A549 (cell line): ENCODE data around the gene OTOG. TPM values are rescaled to one million over a fixed set of nuclear protein-coding genes. Genes with fewer than 3 reads are reported as not detected.
A peak's percentile ranks its signal among the peaks of the same experiment; 100 is the strongest.

Experiments used
- ATAC-seq, 2 experiments: fragments of 200-7000 bp in 1 of 2; fragments of >200 bp in 1 of 2; cut with Nextera tagmentation in 1 of 2; cut with Tn5 transposase in 1 of 2; 3 replicates each; pipeline versions ENCODE4 v1.8.0 to v1.9.1; 2018 to 2020; ENCODE audit warnings: mild to moderate bottlenecking in 1 of 2, moderate library complexity in 1 of 2
- CTCF ChIA-PET: fragments of 300-600 bp; sonication (Branson Sonifier 250); formaldehyde crosslinking; extraction: SDS; loops from one replicate; lab custom pipeline; 2021; ENCODE audit warnings: antibody characterized with exemption, inconsistent platforms; lab: Yijun Ruan, JAX
- POLR2A ChIA-PET: fragments of 350-600 bp; formaldehyde crosslinking; extraction: SDS; loops from one replicate; lab custom pipeline; 2021; ENCODE audit warnings: antibody characterized with exemption, inconsistent platforms; lab: Yijun Ruan, JAX
- DNase-seq, 2 experiments: peaks; one replicate each; pipeline versions ENCODE4 v3.0.0 to v3.0.0-alpha.2; 2011 to 2016; ENCODE audit warnings: low read depth in 1 of 2, low spot score in 1 of 2
- FAIRE-seq: peaks from 2 replicates; lab custom pipeline; 2011; peaks lifted over from hg19 to GRCh38; lab: Jason Lieb, UNC
- H3K27ac ChIP-seq, 2 experiments: fragments of >200 bp; sonication (Bioruptor Twin); formaldehyde crosslinking; 3 replicates each; pipeline ENCODE4 v1.5.1; 2016 to 2017
- H3K4me1 ChIP-seq: fragments of >200 bp; sonication (Bioruptor Twin); formaldehyde crosslinking; 3 replicates; pipeline ENCODE4 v1.6.1; 2016
- H3K4me2 ChIP-seq: fragments of >200 bp; sonication (Bioruptor Twin); formaldehyde crosslinking; 3 replicates; pipeline ENCODE4 v1.6.1; 2016
- H3K4me3 ChIP-seq: fragments of >200 bp; sonication (Bioruptor Twin); formaldehyde crosslinking; 3 replicates; pipeline ENCODE4 v1.5.1; 2016
- H3K9me3 ChIP-seq: fragments of >200 bp; sonication (Bioruptor Twin); formaldehyde crosslinking; 3 replicates; pipeline ENCODE4 v1.6.1; 2016
- CBX8 ChIP-seq: fragments of 200-600 bp; sonication (generic); IDR thresholded peaks from 2 replicates; pipeline ENCODE4 v1.6.1; 2016
- CHD2 ChIP-seq: fragments of 150-350 bp; IDR thresholded peaks from 2 replicates; pipeline ENCODE4 v1.6.1; 2014; ENCODE audit warnings: low read length; ENCODE audit not compliant: partially characterized antibody
- E2F6 ChIP-seq: IDR thresholded peaks from 2 replicates; pipeline ENCODE4 v1.6.1; 2012; ENCODE audit warnings: low read depth, borderline replicate concordance
- EHF ChIP-seq: fragments of 250-450 bp; sonication (Bioruptor Pico); IDR thresholded peaks from 2 replicates; pipeline ENCODE4 v1.5.0; 2020; ENCODE audit warnings: mild to moderate bottlenecking
- FOSL2 ChIP-seq, 2 experiments: fragments of 450-650 bp in 1 of 2; fragments of >200 bp in 1 of 2; sonication (Bioruptor Twin) in 1 of 2; formaldehyde crosslinking; IDR thresholded peaks; 2 replicates each; pipeline versions ENCODE4 v1.5.0 to v1.6.1; 2016 to 2020; ENCODE audit warnings: mild to moderate bottlenecking in 1 of 2, moderate library complexity in 1 of 2
- FOXS1 ChIP-seq: fragments of 250-450 bp; sonication (Bioruptor Pico); IDR thresholded peaks from 2 replicates; pipeline ENCODE4 v1.5.0; 2020; ENCODE audit warnings: mild to moderate bottlenecking, moderate library complexity
- HDAC2 ChIP-seq: fragments of 200-600 bp; sonication (generic); IDR thresholded peaks from 2 replicates; pipeline ENCODE4 v1.6.1; 2016
- HOXB13 ChIP-seq: fragments of 250-450 bp; sonication (Bioruptor Pico); IDR thresholded peaks from 2 replicates; pipeline ENCODE4 v1.5.0; 2020; ENCODE audit warnings: low read depth, mild to moderate bottlenecking, moderate library complexity
- HOXB5 ChIP-seq: fragments of 250-450 bp; sonication (Bioruptor Pico); IDR thresholded peaks from 2 replicates; pipeline ENCODE4 v1.5.0; 2020; ENCODE audit warnings: mild to moderate bottlenecking, moderate library complexity
- KDM5A ChIP-seq: fragments of 200-600 bp; sonication (generic); IDR thresholded peaks from 2 replicates; pipeline ENCODE4 v1.6.1; 2016; ENCODE audit warnings: antibody characterized with exemption, mild to moderate bottlenecking
- MAX ChIP-seq: IDR thresholded peaks from 2 replicates; pipeline ENCODE4 v1.6.1; 2012
- RAD21 ChIP-seq, 2 experiments: fragments of >200 bp in 1 of 2; sonication (Bioruptor Twin) in 1 of 2; formaldehyde crosslinking in 1 of 2; IDR thresholded peaks in 1 of 2; conservative IDR thresholded peaks in 1 of 2; 2 replicates in 1 of 2; 3 replicates in 1 of 2; pipeline ENCODE4 v1.6.1; 2012 to 2018; ENCODE audit warnings: inconsistent platforms in 1 of 2
- SMC3 ChIP-seq: fragments of >200 bp; sonication (Bioruptor Twin); formaldehyde crosslinking; IDR thresholded peaks from 3 replicates; pipeline ENCODE4 v1.6.1; 2018; ENCODE audit warnings: inconsistent platforms
- TFCP2L1 ChIP-seq: fragments of 250-450 bp; sonication (Bioruptor Pico); IDR thresholded peaks from 2 replicates; pipeline ENCODE4 v1.5.0; 2021; ENCODE audit warnings: mild to moderate bottlenecking
- TP53 ChIP-seq: fragments of 250-450 bp; sonication (Bioruptor Pico); IDR thresholded peaks from 2 replicates; pipeline ENCODE4 v1.5.0; 2021; ENCODE audit warnings: mild to moderate bottlenecking, moderate library complexity
- USF2 ChIP-seq: fragments of 450-650 bp; IDR thresholded peaks from 2 replicates; pipeline ENCODE4 v1.6.1; 2014; ENCODE audit warnings: antibody characterized with exemption
- WGBS: methylation state at CpG from one replicate; pipeline ENCODE4 v1.1.6; 2017; ENCODE audit errors: missing lambda C conversion rate; 5-methylcytosine and 5-hydroxymethylcytosine counted together
- polyA plus RNA-seq, 4 experiments: library from polyadenylated mRNA; depleted of rRNA in 3 of 4; stranded (reverse); fragments of >200 nt; fragmentation: RNase III in 1 of 4; extraction: RNeasy Plus Mini Kit Qiagen cat#74134 plus additional on column Dnase treatment in 1 of 4; gene quantifications; 2 replicates in 3 of 4; 3 replicates in 1 of 4; pipeline ENCODE4 v1.2.3, GENCODE V29; 2011 to 2017
- TF ChIP-seq, protein P1 (sequence below): fragments of >200 bp; sonication (Bioruptor Twin); formaldehyde crosslinking; IDR thresholded peaks from 2 replicates; pipeline ENCODE4 v1.6.1; 2016
- TF ChIP-seq, protein P2 (sequence below): fragments of 150-350 bp; IDR thresholded peaks from 2 replicates; pipeline ENCODE4 v1.6.1; 2014; ENCODE audit warnings: low read depth, mild to moderate bottlenecking, low read length

Gene OTOG
- polyA plus RNA-seq, 2 of the 4 experiments (the other 2 are of a cell fraction) = not detected

DNA sequence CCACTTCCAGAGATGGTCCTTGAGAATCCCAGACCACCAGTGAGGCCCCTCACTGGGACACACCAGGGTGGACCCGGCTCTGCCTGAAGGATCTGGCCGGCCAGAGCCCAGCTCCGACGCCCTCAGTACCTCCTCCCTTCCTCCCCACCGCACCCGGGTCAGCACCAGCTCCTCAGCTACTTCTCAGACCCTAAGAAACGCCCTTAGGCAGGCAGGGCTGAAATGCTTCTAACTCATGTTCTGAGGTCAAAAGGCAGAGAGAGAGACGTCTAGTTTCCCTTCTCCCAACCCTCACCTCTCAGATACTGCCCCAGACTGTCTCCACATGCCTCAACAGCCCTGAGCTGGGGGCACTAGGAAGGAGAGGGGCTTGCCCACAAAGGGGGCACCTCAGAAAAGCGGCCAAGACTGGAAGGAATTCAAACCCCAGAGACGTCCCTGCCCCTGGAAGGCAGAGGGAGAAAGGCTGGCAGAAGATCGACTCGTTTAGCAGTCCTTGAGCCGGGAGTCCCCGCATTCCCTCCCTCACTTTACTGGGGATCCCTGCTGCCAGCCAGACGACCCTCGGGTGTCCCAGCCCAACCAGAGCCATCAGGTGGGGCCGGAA is 3.4 kb upstream of the OTOG start:
- CTCF ChIA-PET = interaction anchor here (0.7 to 3.8 kb wide), 11 partner anchors 13 to 759 kb away, joined by 3 to 34 read pairs (median 4); no protein-coding TSS in a partner anchor
- no peaks in the 10 kb centered on the region for H3K9me3 ChIP-seq
- no peak for FAIRE-seq
- TF ChIP-seq SMC3 (no peak), CHD2 (no peak), E2F6 (no peak), USF2 (no peak)
- TF ChIP-seq, all 56 proteins: peak for 0
- DNase-seq (no peak), ATAC-seq (peak in 1 of 2 experiments; percentile 26; a peak in 3 of 6 replicates)
- peak overlapping the region; percentile 77 for H3K4me2 ChIP-seq
- H3K4me1 ChIP-seq = peaks cover 24% of the 10 kb centered on the region
- peak overlapping the region; percentile 36 to 82 for H3K27ac ChIP-seq
- POLR2A ChIA-PET = no interaction called here
- peak overlapping the region; percentile 53 for H3K4me3 ChIP-seq
- WGBS = 51% methylated on average over 16 of the region's 17 CpGs

DNA sequence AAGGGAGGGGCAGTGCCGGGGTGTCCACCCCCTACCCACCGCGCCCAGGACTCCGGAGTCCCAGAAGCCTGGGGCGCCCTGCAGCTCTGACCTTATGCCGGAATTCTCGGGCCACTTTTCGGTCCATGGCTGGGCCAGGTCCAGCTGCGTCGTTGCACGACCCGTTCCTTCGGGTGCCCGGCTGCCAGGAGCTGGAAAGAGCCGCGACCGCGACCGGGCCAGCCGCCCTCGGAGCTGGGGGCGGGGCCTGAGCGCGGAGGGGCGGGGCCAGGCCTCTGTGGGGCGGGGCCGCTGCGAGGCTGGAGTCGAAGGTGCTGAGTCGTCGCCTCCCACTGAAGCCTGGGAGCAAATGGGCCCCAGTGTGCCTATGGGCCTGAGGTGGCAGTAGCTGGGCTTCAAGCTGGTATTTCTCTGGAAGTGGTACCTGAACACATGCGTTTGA is 2.9 kb upstream of the OTOG start, which contains the start of gene USH1C:
TSS of gene USH1C (minus strand) at position 236 of the 442 bp plus-strand sequence. CDS start at position 127, 109 bp downstream.
- Histone ChIP-seq H3K4me3 (peak within 1 kb of the TSS; percentile 53), H3K4me2 (peak within 1 kb of the TSS; percentile 77), H3K9me3 (no peaks in the 10 kb centered on the region), H3K4me1 (peaks cover 24% of the 10 kb centered on the region), H3K27ac (peak within 1 kb of the TSS; percentile 36 to 82)
- DNase-seq (peak; percentile 44 to 61), ATAC-seq (peak; percentile 77 to 90), FAIRE-seq (no peak)
- no peak for TF ChIP-seq HOXB5 (CRISPR knock-in tag)
- no peak for TF ChIP-seq CHD2
- no peak for TF ChIP-seq TP53 (CRISPR knock-in tag)
- TF ChIP-seq USF2 = no peak
- TF ChIP-seq HOXB13 (CRISPR knock-in tag) = no peak
- TF ChIP-seq, protein P1, sequence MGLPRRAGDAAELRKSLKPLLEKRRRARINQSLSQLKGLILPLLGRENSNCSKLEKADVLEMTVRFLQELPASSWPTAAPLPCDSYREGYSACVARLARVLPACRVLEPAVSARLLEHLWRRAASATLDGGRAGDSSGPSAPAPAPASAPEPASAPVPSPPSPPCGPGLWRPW = no peak
- no peak for TF ChIP-seq FOSL2 (IDR thresholded peaks at IDR 0.05)
- no peak for TF ChIP-seq FOSL2 (CRISPR knock-in tag; IDR thresholded peaks at IDR 0.05)
- no peak for TF ChIP-seq CBX8
- TF ChIP-seq TFCP2L1 = no peak
- no peak for TF ChIP-seq MAX
- TF ChIP-seq KDM5A = no peak
- TF ChIP-seq E2F6 = no peak
- TF ChIP-seq RAD21 (conservative IDR thresholded peaks at IDR 0.05 in 1 of 2, IDR thresholded peaks at IDR 0.05 in 1 of 2) = no peak
- TF ChIP-seq, protein P2, sequence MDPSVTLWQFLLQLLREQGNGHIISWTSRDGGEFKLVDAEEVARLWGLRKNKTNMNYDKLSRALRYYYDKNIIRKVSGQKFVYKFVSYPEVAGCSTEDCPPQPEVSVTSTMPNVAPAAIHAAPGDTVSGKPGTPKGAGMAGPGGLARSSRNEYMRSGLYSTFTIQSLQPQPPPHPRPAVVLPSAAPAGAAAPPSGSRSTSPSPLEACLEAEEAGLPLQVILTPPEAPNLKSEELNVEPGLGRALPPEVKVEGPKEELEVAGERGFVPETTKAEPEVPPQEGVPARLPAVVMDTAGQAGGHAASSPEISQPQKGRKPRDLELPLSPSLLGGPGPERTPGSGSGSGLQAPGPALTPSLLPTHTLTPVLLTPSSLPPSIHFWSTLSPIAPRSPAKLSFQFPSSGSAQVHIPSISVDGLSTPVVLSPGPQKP = no peak
- TF ChIP-seq FOXS1 (CRISPR knock-in tag) = no peak
- no peak for TF ChIP-seq SMC3
- no peak for TF ChIP-seq EHF
- TF ChIP-seq HDAC2 = no peak
- WGBS = 8% methylated on average over 6 of the region's 32 CpGs
- POLR2A ChIA-PET = no interaction called here
- CTCF ChIA-PET = interaction anchor here (0.7 to 3.8 kb wide), 7 partner anchors 16 to 314 kb away, joined by 3 to 34 read pairs (median 5); no protein-coding TSS in a partner anchor
